H54 (cell line): ENCODE data around the gene POMC.

Experiments
- DNase-seq: peaks from one replicate; pipeline ENCODE4 v3.0.0; 2011; ENCODE audit warnings: low spot score, mixed read lengths; ENCODE audit not compliant: insufficient read length
- FAIRE-seq: peaks from 3 replicates; lab custom pipeline; 2011; peaks lifted over from hg19 to GRCh38; lab: Jason Lieb, UNC
- POLR2A ChIP-seq: IDR thresholded peaks from 2 replicates; pipeline ENCODE4 v1.6.1; 2011; ENCODE audit warnings: low read depth, mild to moderate bottlenecking, low read length

The POMC gene

DNA sequence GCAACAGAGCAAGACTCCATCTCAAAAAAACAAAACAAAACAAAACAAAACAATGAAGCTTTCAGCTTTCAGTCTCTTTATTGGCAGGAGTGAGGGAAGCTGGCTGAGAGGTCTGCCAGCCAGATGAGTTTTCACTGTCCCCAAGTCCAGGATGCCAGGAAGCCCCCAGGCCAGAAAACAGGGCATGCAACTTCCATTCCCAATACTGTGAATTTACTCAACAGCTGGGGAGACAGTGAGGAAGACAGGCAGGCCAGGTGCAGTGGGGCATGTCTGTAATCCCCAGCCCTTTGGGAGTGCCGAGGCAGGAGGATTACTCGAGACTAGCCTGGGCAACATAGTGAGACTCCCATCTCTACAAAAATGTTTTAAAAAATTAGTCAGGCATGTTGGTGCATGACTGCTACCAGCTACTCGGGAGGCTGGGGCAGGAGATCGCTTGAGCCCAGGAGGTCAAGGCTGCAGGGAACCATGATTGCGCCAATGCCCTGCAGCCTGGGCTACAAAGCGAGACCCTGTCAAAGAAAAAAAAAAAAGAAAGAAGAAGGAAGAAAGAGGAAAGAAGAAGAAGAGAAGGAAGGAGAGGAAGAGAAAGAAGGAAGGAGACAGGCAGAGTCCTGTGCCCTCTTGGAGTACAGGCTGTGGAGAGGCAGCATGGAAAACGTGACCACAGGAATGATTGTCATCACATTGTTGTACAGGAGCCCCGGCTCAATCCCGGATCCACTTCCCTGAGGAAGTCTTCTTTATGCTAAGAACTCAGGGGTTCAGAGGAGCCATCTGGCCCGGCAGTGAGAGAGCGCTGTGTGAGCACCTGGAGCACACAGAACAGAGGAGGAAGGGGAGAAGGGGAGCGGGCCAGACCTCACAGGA lies 29.2 kb upstream of the POMC start:
- DNase-seq: no peak
- no peak for FAIRE-seq
- TF ChIP-seq POLR2A: no peak

DNA sequence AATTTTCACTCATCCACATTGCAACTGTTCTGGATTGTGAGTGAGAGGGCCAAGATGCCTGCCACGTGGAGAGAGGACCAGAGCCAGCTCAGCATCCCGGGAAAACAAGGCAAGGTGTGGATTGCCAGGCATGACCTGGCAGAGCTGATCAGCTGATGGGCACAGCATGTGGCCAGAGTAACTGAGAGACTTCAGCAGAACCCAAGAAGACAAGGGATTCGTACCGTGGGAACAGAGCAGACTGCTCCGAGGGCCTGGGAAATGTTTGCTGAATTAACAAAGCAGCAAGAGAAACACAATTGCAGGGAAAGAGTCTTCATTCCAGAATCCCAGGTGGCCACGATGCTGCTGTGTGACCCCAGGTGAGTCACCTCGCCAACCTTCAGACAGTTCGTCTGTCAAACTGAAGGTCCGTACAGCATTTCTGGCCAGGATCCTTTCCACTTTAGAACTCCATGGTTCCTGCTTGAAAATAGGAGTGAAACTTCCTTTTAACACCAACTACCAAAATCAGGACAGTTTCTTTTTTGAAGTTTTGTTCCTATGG lies 26.3 kb upstream of the POMC start:
- FAIRE-seq: no peak
- no peak for DNase-seq
- TF ChIP-seq POLR2A: no peak

DNA sequence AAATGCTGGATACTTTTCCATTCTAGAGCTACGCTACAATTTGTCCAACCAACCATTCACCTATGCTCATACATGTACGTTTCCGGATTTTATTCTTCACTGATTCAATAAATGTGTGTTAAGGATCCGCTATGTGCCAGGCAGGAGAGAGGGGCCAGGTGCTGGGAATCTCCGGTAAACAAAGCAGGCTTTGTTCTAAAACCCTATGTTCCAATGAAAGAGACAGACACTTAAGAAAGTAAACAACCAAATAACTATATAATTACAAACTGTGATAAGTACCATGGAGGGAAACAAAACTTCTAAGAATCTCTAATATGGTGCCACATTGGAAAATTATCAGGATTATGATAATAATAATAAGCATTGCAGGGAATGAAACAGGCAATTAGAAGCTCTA lies 22.2 kb upstream of the POMC start:
- no peak for TF ChIP-seq POLR2A
- DNase-seq (no peak), FAIRE-seq (no peak)

DNA sequence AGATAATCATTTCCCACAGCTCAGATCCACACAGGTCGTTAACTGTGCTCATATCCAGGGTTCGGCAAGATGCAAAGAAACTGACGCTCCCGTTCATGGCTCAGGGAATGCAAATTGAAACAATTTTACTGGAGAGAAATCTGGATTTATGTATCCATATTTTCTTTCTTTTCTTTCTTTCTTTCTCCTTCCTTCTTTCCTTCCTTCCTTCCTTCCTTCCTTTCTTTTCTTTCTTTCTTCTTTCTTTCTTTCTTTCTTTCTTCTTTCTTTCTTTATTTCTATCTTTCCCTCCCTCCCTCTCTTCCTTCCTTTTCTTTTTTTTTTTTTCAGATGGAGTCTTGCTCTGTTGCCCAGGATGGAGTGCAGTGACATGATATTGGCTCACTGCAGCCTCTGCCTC lies 20.0 kb upstream of the POMC start:
- no peak for TF ChIP-seq POLR2A
- FAIRE-seq: no peak
- DNase-seq: no peak

DNA sequence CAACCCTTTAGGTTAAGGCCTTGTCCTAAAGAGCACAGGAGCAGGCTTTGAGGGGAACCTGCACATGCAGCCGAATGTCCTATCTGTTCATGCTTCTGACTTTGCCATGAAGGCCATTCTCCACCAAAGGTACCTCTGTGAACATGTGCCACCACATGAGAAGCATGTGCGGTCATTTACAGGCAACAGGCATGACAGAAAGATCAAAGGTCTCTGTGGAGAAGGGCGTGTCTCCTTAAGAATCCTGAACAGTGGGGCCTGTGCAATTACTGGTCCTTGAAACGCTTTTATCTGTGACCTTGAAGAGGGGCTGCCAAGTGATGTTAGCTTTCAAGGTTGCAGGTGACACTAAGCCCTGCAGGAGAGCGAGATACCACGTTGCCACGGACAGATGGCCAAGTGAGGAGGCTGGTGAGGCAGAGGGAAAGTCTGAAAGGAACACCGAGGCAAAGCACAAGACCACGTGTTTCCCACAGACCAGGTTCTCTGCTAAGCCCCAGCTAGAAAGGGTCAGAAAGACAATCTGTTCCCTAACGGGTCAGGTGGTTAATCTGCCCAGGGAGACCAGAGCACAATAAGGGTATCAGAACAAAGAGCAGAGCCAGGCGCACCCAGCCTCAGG lies 19.5 kb upstream of the POMC start:
- no peak for TF ChIP-seq POLR2A
- FAIRE-seq (no peak), DNase-seq (no peak)

DNA sequence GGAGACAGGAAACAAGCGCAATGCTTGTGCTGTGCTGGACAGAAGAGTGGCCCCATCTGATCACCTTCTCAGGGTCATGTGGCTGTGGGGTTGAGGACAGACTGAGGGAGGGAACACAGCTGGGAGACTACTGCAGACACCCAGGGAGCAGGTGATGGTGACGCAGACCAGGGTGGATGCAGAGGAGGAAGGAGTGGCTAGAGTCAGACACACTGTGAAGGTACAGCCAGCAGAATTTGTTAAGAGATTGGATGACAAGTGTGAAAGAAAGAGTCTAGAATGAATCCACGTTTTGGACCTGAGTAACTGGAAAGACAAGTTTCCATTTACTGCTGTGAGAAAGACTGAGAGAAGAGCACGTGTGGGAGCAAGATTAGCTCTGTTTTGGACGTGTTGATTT lies 15.9 kb upstream of the POMC start:
- TF ChIP-seq POLR2A: no peak
- FAIRE-seq (no peak), DNase-seq (no peak)

DNA sequence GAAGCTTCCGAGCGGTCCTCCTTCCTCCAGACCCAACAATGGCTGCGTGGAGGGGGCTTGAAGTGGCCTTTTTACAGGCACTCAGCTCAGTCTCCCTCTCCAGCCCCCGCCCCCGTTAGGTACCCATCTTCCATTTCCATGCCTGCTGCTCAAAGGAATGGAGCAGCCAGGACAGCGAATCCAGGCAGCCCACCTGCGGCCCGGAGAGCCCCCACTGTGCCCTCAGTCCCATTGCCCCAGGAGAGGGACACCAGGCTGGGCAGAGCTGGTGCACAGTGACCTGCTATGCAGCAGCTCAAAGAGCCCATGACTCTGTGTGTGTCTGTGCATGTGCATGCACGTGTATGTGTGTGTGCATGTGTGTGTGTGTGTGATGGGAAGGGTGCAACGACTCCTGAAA lies 10.6 kb upstream of the POMC start:
- TF ChIP-seq POLR2A: no peak
- no peak for FAIRE-seq
- no peak for DNase-seq

DNA sequence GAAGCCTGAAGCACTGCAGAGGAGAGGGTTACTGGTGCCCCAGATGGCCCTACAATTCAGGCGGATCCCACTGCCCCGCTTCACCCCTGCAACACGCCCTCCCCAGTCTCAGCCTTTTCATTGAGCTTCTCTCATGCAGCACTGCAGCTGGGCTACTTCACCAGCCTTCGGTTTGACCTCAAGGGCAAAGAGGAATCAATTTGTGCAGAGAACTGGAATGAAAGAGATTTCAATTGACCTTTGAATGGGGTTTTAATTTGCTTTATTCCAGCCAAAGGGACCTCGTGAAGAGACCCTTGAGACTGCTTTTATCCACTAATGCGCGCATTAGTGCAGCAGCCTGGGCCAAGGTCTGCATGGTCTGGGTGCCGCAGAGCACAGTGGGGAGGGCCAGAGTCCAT lies 8.8 kb upstream of the POMC start:
- TF ChIP-seq POLR2A: no peak
- FAIRE-seq (no peak), DNase-seq (no peak)

DNA sequence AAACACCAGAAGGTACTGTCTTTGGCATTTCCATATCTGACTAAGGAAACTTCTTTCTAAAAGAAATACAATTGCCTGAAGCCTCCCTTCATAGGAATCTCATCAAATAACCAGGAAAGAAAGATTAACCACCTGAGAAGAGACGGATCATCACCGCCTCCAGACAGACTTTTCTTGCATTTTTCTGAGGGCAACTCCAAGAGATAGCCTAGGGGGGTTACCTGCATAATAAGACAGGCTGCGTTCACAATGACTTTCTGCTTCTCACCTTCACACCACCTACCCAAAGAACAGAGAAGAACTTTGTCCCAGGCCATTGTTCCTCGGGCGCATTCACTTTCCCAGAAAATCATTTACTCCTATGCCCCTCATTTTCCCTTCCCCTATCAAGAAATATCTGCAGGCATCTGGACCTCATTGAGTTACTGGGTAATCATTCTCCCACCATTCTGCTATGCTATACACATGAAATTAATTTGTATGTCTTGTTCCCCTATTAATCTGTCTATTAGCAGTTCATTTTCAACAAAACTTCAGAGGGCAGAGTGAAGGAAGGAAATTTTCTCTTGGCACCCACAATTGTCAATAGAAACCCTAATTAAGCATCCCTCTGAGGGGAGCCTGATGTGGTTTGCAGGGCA lies 8.3 kb upstream of the POMC start:
- DNase-seq: no peak

DNA sequence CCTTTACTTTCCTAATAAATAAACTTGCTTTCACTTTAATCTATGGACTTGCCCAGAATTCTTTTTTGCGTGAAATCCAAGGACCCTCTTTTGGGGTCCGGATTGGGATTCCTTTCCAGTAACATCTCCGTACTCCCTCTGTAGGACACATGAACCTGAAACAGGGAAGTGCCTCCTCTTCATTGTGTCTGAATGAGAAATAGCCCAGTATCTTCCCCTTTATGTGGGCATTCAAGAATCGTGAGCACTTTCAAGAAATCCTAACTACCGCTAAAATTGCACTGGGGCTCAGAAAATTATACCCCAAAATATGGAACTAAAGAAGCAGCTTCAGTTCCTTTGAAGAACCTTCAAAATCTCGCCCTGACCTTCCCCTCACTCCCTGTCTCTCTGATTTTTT lies 7.8 kb upstream of the POMC start:
- FAIRE-seq (no peak), DNase-seq (no peak)
- TF ChIP-seq POLR2A: no peak

More for the DNA sequence above, 8.3 kb upstream of the POMC start:
- no peak for TF ChIP-seq POLR2A
- FAIRE-seq: no peak

DNA sequence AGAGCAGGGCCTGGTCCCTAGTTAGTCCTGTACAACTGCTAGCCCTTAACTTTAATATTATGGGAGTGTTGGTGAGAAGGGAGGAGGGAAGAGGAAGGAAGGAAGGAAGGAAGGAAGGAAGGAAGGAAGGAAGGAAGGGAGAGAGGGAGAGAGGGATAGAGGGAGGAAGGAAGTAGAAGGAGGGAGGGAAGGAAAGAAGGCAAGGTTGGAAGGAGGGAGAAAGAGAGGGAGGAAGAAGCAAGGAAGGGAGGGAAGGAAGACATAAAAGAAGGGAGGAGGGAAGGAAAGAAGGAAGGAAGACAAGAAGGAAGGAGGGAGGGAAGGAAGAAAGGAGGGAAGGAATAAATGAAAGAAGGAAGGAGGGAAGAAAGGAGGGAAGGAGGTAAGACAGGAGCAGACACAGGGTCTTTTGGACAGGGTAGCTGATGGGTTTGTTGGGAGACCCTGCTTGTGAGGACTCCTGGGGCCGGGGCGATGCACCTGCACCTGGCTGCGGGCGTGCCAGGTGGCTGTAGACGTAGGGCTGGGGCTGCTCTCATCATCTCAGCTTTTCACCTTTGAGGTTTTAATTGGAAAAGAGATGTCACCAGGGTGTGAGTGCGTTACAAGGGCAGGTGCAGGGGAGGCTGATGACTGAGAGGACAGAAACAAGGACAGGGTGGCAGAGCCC lies 5.9 kb upstream of the POMC start:
- FAIRE-seq (no peak), DNase-seq (no peak)
- no peak for TF ChIP-seq POLR2A

DNA sequence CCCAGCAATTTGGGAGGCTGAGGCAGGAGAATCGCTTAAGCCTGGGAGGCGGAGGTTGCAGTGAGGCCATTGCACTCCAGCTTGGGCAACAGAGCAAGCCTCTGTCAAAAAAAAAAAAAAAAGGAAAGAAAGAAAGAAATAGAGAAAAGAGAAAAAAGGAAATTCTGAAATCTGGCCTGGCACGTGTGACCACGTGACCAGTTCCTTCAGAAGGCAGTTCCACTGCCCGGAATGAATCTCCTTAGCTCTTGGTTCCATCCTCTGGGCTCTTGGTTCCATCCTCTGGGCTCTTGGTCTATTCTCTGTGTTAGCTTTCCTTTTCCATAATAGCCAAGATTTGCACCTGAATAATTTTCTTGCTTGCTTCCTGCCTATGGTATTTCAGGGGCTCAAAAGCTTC lies 5.3 kb upstream of the POMC start:
- TF ChIP-seq POLR2A: no peak
- DNase-seq (no peak), FAIRE-seq (no peak)

DNA sequence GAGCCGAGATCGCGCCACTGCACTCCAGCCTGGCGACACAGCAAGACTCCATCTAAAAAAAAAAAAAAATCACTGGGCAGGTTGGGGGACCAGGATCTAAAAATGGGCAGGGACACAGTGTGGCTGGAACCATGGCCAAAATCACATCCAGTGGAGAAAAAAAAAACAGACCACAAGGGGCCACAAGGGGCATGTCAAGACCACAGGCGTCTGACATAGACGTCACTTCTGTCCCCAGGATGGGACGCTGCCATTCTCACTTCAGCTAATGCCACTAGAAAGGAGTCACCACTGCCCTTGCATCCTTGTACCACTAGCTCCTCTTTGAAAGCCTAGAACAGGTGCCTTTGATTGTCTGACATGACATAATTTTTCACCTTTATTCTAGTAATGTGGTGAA lies 2.5 kb upstream of the POMC start:
- FAIRE-seq (no peak), DNase-seq (no peak)
- no peak for TF ChIP-seq POLR2A

DNA sequence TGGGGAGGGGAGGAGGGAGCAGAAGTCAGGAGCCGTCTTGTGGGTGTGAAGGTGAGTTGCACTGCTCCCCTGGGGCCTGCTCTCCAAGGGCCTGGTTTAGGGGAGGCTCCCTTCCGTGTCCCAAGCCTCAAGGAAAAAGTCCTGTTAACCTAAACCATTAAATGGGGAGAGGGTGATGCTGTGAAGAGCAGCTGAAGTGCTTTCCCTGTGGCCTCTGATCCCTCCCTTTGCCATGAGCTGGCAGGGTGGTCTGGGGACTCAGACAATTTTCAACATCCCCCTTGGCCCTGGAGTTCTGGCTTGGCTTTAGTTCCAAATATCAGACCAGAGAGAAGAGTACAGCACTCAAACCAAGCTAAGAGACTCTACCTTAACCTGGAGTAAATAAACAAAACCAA lies 692 bp upstream of the POMC start:
- FAIRE-seq: no peak

More for the DNA sequence above, 692 bp upstream of the POMC start:
- no peak for TF ChIP-seq POLR2A
- DNase-seq: no peak
